WERI-Rb-1 (cell line): ENCODE data around the gene GAB3.

Source experiments
- DNase-seq: peaks from one replicate; pipeline ENCODE4 v3.0.0-alpha.2; 2020
- H3K27ac ChIP-seq: fragments of 250-450 bp; sonication (Bioruptor Pico); 2 replicates; pipeline ENCODE4 v1.5.1; 2020; ENCODE audit warnings: mild to moderate bottlenecking, moderate library complexity
- H3K27me3 ChIP-seq: fragments of 250-450 bp; sonication (Bioruptor Pico); 2 replicates; pipeline ENCODE4 v1.5.1; 2021; ENCODE audit warnings: mild to moderate bottlenecking, low read depth, moderate library complexity; ENCODE audit not compliant: insufficient read depth, severe bottlenecking
- H3K36me3 ChIP-seq: fragments of 250-450 bp; sonication (Bioruptor Pico); 2 replicates; pipeline ENCODE4 v1.5.1; 2020; ENCODE audit warnings: mild to moderate bottlenecking, moderate library complexity
- H3K4me3 ChIP-seq: 2 replicates; pipeline ENCODE4 v1.5.1; 2011; ENCODE audit warnings: low read depth, mild to moderate bottlenecking, control low read depth, low read length
- H3K9me3 ChIP-seq: fragments of 250-450 bp; sonication (Bioruptor Pico); 2 replicates; pipeline ENCODE4 v1.5.1; 2021; ENCODE audit warnings: mild to moderate bottlenecking, moderate library complexity; ENCODE audit not compliant: severe bottlenecking
- TF ChIP-seq, protein P1 (sequence below): IDR thresholded peaks from 2 replicates; pipeline ENCODE4 v1.5.1; 2011; ENCODE audit warnings: low read depth, mild to moderate bottlenecking, control low read depth, inconsistent platforms, low read length

GAB3 gene

GRCh38 chrX:154748712-154749339 lies 2.1 kb downstream of the GAB3 start:
- DNase-seq: peak; percentile 49
- no peaks in the 10 kb centered on the region for H3K36me3 ChIP-seq
- H3K4me3 ChIP-seq: no peak overlapping the region
- TF ChIP-seq, protein P1, sequence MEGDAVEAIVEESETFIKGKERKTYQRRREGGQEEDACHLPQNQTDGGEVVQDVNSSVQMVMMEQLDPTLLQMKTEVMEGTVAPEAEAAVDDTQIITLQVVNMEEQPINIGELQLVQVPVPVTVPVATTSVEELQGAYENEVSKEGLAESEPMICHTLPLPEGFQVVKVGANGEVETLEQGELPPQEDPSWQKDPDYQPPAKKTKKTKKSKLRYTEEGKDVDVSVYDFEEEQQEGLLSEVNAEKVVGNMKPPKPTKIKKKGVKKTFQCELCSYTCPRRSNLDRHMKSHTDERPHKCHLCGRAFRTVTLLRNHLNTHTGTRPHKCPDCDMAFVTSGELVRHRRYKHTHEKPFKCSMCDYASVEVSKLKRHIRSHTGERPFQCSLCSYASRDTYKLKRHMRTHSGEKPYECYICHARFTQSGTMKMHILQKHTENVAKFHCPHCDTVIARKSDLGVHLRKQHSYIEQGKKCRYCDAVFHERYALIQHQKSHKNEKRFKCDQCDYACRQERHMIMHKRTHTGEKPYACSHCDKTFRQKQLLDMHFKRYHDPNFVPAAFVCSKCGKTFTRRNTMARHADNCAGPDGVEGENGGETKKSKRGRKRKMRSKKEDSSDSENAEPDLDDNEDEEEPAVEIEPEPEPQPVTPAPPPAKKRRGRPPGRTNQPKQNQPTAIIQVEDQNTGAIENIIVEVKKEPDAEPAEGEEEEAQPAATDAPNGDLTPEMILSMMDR: peak; percentile 74
- peaks cover 4% of the 10 kb centered on the region for H3K9me3 ChIP-seq
- no peak overlapping the region for H3K27ac ChIP-seq
- peaks cover 16% of the 10 kb centered on the region for H3K27me3 ChIP-seq

- Histone ChIP-seq H3K9me3 (peaks cover 4% of the 10 kb centered on the region), H3K27me3 (no peaks in the 10 kb centered on the region), H3K36me3 (no peaks in the 10 kb centered on the region), H3K27ac (no peak overlapping the region), H3K4me3 (no peak overlapping the region)
- TF ChIP-seq, protein P1: no peak
- no peak for DNase-seq
These were observed 8.3 kb downstream of the GAB3 start for GRCh38 chrX:154742613-154743012.

GRCh38 chrX:154739952-154740465 lies 10.9 kb downstream of the GAB3 start:
- Histone ChIP-seq H3K36me3 (no peaks in the 10 kb centered on the region), H3K9me3 (no peaks in the 10 kb centered on the region), H3K27ac (no peak overlapping the region), H3K4me3 (no peak overlapping the region), H3K27me3 (no peaks in the 10 kb centered on the region)
- TF ChIP-seq, protein P1: no peak
- DNase-seq: no peak

DNA sequence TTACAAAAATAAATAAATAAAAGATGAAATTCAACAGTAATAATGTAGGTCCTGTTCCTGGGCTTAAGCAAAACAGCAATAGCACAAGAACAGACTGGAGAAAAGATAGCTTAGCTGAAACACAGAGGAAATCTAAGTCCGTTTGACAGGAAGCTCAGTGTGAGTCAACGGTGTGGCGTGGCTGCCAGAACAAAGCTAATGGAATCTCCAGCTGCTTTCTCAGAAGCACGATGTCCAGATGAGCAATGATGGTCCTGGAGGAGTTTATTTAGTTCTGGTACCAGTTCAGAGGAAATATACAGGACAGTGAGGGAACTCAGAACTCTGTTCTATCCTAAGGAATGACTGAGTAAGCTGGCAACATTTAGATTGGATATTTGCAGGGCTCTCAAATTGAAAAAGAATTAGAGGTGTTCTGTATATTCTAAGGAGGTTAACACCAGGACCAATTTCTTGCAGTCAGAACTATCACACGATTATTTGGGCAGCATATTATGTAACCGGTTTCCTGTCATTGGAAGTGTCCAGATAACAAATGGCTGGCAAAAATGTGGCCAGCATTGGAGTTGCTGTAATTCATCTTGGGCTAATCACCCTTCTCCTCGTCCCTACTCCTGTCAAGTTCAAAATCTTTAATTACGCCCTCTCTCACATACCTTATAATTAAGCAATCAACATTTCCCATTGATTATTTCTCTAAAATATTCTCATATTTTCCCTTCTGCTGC lies 12.7 kb downstream of the GAB3 start:
- TF ChIP-seq, protein P1: no peak
- DNase-seq: no peak
- no peaks in the 10 kb centered on the region for H3K9me3 ChIP-seq
- no peaks in the 10 kb centered on the region for H3K27me3 ChIP-seq
- H3K36me3 ChIP-seq: no peaks in the 10 kb centered on the region
- H3K27ac ChIP-seq: no peak overlapping the region
- no peak overlapping the region for H3K4me3 ChIP-seq

DNA sequence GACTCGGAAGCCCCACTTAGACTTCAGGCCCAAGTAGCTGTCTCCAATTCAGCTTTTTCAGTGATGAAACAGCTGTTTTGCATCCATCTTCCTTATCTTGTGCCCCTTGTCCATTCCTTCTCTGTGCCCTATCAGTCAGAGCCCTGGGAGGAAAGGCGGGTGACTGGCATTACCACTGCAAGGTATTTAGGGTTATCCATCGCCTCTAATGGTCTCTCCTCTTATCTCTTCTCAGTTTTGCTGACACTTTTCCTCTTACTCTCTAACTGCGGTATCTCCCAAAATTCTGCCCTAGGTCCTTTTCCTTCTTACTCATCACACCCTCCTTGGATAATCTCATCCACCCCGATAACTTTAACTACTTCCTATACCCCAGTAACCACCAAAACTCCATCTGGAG lies 13.7 kb downstream of the GAB3 start:
- no peaks in the 10 kb centered on the region for H3K27me3 ChIP-seq
- no peak overlapping the region for H3K4me3 ChIP-seq
- TF ChIP-seq, protein P1: no peak
- no peak overlapping the region for H3K27ac ChIP-seq
- no peak for DNase-seq
- H3K9me3 ChIP-seq: no peaks in the 10 kb centered on the region
- no peaks in the 10 kb centered on the region for H3K36me3 ChIP-seq
